IMR-90 (cell line): ENCODE results near the gene OSMR. TPM values are rescaled to one million over a fixed set of nuclear protein-coding genes. Genes with fewer than 3 reads are reported as not detected.

Source experiments
- FOS ChIP-seq: fragments of 150-350 bp; IDR thresholded peaks from 2 replicates; pipeline ENCODE4 v1.6.1; 2016; ENCODE audit warnings: low read depth, low read length
- MXI1 ChIP-seq: IDR thresholded peaks from 2 replicates; pipeline ENCODE4 v1.6.1; 2012; ENCODE audit warnings: low read depth, mild to moderate bottlenecking, low read length, moderate library complexity, borderline replicate concordance
- polyA plus RNA-seq, 3 experiments: library from polyadenylated mRNA; depleted of rRNA; stranded (reverse); fragments of >200 nt; gene quantifications; 2 replicates each; pipeline ENCODE4 v1.2.3, GENCODE V29; 2012; ENCODE audit warnings: low replicate concordance in 1 of 3
- total RNA-seq: library from RNA; depleted of rRNA; stranded (reverse); fragments of >200 nt; gene quantifications from 2 replicates; pipeline ENCODE4 v1.2.3, GENCODE V29; 2012

OSMR gene
- total and polyA plus RNA-seq, 2 of the 4 experiments (the other 2 are of a cell fraction) = 41.6 to 48.7 TPM

DNA sequence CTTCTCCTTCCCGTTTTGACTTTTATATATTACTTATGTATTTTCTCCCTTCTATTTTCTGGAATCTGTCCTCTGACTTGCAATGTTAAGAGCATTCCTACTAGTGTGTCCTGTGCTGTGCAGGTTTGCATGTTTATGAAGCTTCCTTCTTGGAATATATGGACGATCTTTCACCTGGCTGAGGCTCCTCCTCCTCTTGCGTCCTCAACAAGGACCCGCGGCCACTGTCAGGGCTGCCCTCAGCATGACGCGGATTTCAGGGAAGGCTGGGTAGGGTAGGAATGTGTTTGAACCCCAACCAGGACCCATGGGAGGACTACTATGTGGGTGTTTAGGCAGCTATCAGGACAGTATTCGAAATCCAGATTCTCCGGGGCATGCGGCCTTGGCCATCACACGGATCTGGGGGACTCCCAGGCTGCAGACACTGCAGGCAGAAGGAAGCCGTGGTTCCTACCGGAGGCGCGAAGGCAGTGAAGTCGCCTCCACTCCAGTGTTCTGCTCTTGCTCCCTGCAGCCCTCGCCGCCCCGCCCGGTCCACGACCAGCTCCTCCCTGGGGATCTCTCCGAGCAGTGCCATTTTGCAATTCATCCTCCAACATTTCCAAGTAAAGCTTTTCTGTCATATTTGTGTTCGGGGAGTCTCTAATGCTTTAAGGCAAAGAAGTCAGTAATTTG lies 37.0 kb upstream of the OSMR start (continued):
- TF ChIP-seq MXI1 (no peak), FOS (no peak)
